Fibroblast of the aortic adventitia (primary cell): ENCODE results near the gene JAZF1. TPM values are rescaled to one million over a fixed set of nuclear protein-coding genes. Genes with fewer than 3 reads are reported as not detected.

Source experiments
- DNase-seq: peaks from one replicate; pipeline ENCODE4 v3.0.0-alpha.2; 2010; ENCODE audit warnings: low read depth
- H3K4me3 ChIP-seq: 2 replicates; pipeline ENCODE4 v1.5.1; 2011; ENCODE audit warnings: low read depth, mild to moderate bottlenecking, control low read depth, low read length, moderate library complexity
- CTCF ChIP-seq: IDR thresholded peaks from 2 replicates; pipeline ENCODE4 v1.5.1; 2011; ENCODE audit warnings: mild to moderate bottlenecking, low read length, control low read depth, inconsistent platforms; ENCODE audit not compliant: insufficient read depth
- total RNA-seq: library from RNA; depleted of rRNA; stranded (reverse); fragments of >200 nt; gene quantifications from 2 replicates; pipeline ENCODE4 v1.2.3, GENCODE V29; 2012; ENCODE audit warnings: low replicate concordance

The JAZF1 gene
- total RNA-seq, 1 donor = 8.3 TPM

GRCh38 chr7:27875832-27876231 is 304.8 kb downstream of the JAZF1 start:
- no peak for DNase-seq
- no peak for TF ChIP-seq CTCF
- no peak overlapping the region for H3K4me3 ChIP-seq

- TF ChIP-seq CTCF = no peak
- DNase-seq = no peak
- H3K4me3 ChIP-seq = no peak overlapping the region
Measured at GRCh38 chr7:27875061-27875460, 305.5 kb downstream of the JAZF1 start.

- DNase-seq = peak; percentile 31
- no peak for TF ChIP-seq CTCF
- no peak overlapping the region for H3K4me3 ChIP-seq
Measured at GRCh38 chr7:27873981-27874957, 306.3 kb downstream of the JAZF1 start.

- no peak for DNase-seq
- H3K4me3 ChIP-seq = no peak overlapping the region
- no peak for TF ChIP-seq CTCF
Measured at GRCh38 chr7:27872356-27873275, 308.0 kb downstream of the JAZF1 start.

DNA sequence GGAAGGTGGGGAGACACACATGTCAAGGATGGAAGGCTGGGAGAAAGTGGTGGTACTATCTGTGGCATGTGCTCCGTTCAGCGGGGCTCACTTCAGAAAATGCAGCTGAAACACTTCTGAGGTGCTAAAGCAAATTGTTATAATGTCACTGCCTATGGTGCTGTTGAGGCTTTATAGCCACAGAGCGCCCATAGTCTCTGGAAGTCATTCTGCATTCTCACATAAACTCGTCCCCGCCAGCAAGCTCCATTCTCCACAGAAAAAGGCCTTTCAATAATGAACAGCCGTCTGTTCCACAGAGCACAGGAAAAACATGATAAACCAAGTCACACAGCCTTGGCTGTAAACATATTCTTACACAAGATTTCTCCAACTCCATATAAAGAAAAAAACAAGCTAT is 308.7 kb downstream of the JAZF1 start:
- H3K4me3 ChIP-seq = no peak overlapping the region
- no peak for DNase-seq
- TF ChIP-seq CTCF = no peak

- DNase-seq = no peak
- H3K4me3 ChIP-seq = no peak overlapping the region
- TF ChIP-seq CTCF = no peak
Measured at GRCh38 chr7:27871086-27871485, 309.5 kb downstream of the JAZF1 start.
